ENCODE measurements around the gene NBAS.

DNA sequence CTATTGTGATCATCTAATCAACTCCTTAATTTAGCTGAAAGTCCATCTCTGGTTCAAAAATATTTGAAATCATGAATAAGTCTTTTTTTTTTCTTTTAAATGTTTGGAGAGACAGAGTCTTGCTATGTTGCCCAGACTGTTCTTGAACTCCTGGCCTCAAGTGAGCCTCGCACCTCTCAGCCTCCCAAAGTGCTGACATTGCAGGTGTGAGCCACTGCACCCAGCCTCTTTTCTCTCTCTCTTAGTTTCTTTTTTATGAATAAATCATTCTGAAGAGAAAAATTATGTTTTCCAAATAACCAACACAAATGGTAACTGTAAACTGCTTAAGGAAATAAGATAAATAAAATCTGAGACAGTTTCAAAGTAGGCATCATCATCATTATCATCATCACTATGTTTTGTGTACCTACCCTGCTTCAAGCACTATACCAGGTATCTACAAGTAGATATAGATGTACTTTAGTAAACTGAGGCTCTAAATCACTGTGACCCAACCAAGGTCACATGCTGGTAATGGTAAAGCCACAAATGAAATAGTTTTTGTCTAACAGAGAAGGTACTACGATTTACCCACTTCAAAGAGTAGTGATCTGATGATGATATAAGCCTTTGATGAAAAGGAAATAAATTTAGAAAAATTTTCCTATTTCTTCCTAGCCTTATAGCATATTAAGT, 5.0 kb upstream of the NBAS start:
- TF ChIP-seq SMC3 (conservative IDR thresholded peaks at IDR 0.05; ENCODE audit: poor library complexity) (no peak), TAF1 (IDR thresholded peaks at IDR 0.05; ENCODE audit: low read depth) (no peak)

Measured in neural cell (in vitro differentiated cells).